OCI-M1 (cell line): ENCODE results near the gene CBLB.

Source experiments
- DNase-seq: peaks from one replicate; lab custom pipeline; 2025; lab: John Stamatoyannopoulos, UW

The CBLB gene

DNA sequence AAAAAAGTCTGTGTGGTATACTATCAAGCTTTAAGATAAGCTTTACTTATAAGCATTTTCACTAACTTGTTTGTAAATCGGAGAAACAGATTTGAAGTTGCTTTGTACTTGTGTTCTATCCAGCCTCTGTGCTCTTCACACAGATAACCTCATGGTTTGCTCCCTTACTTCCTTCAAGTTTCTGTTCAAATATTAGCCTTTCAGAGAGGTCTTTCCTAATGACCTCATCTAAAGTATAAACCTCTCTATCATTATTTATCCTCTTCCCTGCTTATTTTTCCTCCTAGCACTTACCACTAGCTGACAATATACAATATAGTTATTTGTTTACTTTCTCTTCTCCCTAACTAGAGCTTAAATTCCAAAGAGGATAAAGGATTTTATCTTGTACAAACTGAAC is 180.0 kb downstream of the CBLB start:
- no peak for DNase-seq

DNA sequence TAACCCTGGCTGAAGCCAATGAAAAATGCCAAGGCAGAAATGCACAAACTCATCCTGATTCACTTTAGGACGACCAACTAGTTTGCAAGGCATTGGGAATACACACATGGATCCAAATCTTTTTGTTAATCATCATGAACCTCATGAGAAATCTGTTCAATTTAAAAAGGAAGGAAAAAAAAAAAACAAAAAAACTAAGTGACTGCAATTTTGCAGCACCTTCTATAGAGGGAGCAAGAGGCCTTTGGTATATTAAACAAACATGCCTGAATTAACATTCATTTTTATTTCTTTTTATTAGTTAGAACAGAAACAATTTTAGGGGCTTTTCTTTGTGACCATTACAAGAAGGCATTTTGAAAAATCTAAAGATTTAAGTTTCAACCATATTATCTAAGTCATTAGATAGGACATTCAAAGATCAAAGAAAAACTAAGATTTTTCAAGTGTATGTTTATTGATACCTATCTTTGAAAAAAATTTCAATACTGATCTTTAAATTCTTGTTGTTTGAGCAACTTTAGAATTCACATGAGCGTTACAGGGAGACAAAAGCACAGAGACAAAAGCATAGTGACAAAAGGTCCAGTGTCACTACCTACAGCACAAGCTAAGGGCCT is 182.4 kb downstream of the CBLB start:
- peak; percentile 54 for DNase-seq

DNA sequence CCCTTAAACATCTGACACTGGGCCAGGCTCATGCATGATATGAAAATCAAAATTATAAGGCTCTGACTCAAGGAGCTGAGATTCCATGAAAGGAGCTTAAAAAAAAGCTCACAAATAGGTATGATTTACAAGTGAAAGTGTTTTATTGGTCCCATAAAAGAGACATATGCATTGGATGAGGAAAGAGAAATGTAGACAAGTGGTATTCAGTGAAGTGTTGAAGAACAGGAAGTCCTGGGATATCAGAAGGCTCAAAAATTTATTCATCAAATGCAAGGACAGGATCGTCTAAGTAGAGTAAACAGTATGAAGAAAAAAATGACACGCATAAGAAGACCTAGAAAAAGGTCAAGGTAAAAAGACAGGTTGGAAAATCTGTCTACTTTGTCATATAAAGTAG is 188.9 kb downstream of the CBLB start:
- DNase-seq, result no peak

GRCh38 chr3:105678017-105678416 is 190.8 kb downstream of the CBLB start:
- no peak for DNase-seq

DNA sequence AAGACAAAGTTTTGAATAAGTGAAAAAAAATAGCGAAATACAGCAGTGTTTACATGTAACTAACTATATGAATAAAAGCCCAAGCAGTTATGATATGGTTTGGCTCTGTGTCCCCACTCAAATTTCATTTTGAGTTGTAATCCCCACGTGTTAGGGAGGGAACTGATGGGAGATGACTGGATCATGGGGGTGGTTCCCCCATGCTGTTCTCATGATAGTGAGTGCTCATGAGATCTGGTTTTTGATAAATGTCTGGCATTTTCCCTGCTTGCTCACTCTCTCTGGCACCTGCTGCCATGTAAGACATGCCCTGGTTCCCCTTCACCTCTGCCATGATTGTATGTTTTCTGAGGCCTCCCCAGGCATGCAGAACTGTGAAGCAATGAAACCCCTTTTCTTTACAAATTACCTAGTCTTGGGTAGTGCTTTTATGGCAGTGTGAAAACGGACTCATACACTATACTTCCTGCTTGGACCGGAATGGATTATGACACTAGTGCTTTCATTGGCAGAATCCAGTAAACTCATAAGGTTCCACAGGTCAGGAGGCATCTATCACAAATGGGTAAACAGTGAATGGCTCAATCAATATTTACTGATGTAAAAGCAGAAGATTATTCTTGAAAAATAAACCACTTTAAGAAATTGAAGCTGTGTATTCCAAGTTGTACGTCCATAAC is 192.1 kb downstream of the CBLB start:
- no peak for DNase-seq

DNA sequence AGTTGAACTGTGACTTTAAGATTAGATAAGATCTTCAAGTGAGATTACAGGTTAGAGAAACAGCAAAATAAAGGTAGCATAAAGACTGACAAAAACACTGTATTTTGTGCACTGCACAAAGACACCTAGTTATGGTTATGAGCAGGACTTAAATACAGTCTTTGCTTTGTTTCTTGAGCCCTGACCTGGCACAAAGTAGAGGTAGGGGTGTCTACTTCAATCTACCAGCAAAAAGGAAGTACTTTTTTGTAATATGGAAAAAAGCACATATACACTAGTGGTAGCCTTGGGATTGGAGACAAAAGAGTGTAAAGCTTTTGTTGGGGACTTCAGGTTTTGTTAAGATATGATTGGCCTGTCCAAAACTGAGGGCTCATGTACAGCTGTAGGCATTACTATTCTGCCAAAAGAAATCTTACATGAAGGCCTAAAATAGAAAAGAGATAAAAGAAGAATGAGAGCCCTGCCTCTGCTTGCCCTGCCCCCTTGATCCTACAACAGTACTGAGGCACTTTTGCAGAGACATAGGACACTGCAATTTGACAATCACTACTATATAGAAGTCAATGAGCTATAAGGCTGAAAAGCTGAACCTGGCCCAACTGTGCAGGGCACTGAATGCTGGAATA is 194.3 kb downstream of the CBLB start:
- DNase-seq, result no peak

DNA sequence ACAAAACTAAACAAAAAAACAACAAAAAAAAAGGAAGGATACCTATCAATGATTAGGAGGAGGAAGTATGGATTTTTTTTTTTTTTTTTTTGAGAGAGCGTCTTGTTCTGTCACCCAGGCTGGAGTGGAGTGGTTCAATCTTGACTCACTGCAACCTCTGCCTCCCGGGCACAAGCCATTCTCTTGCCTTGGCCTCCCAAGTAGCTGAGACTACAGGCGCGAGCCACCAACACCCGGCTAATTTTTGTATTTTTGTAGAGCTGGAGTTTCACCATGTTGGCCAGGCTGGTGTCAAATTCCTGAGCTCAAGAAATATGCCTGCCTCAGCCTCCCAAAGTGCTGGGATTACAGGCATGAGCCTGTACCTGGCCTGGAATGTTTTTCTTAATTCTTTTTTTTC is 195.8 kb downstream of the CBLB start:
- DNase-seq, result no peak

- no peak for DNase-seq
Measured at GRCh38 chr3:105662306-105662705, 206.5 kb downstream of the CBLB start.

- DNase-seq, result no peak
Measured at GRCh38 chr3:105661461-105661860, 207.4 kb downstream of the CBLB start.

DNA sequence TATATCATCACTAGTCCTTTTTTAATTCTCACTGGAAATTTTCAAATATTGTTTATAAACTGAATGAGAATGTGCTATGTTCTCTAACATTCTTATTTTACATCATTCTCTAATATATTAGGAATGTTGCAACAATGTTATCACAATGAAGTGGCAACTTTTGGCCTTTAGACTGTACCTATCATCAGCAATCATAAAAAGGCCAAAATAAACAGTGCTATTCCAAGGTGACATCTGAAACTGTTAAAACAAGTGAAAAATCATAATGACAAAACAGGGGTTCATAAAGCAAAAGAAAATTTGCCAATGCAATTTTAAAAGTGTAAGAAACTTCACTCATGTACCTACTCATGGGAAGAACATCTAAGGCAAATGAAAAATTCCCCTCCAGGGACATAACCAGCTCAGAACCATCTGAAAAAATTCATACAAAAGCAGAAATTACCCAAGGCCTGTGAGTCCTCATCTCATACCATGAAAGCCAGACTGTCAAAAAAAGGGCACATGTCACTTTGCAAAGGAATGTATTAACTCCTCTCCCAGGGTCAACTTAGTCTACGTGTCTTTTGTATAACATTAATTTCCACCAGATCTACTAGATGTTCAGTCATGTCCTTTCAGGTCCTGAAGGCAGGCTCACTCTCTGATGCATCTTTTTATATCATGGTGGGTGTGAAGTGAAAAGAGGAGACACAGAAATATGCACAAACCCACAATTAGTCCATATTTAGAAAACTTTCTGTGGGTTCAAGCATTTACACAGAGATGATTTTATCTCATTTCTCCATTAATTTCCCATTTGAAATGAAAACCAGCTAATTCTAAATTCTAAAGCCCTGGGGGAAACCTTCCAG is 211.9 kb downstream of the CBLB start:
- no peak for DNase-seq

- DNase-seq, result no peak
Measured at GRCh38 chr3:105653868-105654267, 214.9 kb downstream of the CBLB start.

DNA sequence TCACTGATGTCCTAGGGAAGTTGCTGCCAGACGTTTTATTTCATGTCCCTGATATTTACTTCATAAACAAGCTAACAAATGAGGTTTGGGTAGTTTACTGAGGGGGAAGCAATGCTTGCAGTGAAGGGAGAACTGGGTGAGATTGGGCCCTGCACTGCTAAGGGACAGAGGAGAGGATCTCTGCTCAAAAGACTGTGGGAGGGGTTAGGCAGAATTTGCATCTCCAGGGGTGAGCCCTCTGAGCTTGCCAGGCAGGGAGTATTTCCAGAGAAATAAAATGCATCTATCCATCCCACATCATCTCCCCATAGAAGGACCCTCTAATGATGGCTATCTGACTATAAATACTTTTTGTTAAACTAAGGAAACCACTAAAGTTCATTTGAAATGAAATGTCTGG is 215.6 kb downstream of the CBLB start:
- no peak for DNase-seq

GRCh38 chr3:105649480-105649879 is 219.3 kb downstream of the CBLB start:
- DNase-seq, result peak; percentile 81

DNA sequence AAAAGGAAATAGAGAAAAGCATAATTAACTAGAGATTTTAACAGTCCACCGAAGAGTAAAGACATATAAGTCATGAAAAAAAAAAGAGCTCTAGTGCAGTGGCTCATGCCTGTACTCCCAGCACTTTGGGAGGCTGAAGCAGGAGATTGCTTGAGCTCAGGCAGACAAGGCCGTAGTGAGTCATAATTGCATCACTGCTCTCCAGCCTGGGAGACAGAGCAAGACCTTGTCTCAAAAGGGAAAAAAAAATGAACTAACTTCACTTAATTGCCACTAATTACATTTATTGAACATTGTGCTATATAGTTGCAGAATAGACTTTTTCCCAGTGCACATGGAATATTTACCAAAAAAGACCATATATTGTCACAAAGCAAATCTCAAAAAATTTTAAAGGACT is 221.8 kb downstream of the CBLB start:
- peak; percentile 89 for DNase-seq

DNA sequence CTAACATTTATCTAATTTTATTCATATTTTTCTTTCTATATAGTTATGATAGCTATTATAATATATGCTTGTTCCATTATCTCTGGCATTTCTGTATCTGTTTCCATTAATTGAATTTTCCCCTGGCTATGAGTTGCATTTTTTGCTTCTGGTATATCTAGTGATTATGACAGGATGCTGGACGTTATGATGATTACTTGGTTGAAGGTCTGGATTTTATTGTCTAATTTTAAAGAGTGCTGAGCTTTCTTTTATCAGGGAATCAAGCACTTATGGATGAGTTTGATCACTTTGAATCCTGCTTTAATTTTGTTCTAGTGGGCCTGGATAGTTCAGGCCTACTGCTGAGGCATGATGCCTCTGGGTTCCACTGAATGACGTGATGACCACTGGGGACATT is 229.7 kb downstream of the CBLB start:
- DNase-seq, result no peak

DNA sequence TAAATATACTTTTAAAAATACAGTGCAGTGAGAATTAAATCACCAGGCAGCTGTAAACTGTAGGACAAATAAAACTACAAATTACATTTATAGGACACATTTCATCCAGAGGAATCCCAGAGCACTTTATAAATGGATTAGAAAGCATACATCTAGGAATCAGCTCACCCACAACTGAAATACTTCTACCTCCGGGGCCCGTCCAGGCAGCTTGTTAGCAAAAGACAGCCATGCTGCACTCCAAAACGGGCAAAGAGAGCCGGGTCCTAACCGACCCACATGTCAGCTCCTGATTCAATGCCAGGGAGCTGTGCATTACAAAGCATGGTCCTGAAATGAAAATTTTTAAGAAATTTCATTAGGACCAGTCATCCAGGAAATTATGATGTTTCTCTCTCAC is 234.1 kb downstream of the CBLB start:
- DNase-seq, result no peak

DNA sequence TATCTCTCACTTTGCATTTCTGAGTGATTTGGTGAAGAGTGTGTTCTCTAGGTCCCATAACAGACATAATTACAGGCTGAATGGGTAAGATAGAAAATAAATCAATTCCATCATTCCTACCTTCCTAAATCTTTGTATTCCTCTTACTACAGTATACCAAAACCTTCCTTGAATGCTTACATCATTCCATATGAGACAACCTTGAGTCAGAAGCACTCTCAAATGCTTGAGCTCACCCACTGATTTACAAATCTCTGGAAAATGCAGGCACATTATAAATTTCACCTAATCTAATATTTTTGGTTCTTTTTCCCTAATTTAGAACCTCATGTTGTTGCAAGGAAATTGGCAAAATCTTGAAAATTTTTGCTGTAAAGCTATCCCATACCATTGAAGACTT is 239.1 kb downstream of the CBLB start:
- no peak for DNase-seq

DNA sequence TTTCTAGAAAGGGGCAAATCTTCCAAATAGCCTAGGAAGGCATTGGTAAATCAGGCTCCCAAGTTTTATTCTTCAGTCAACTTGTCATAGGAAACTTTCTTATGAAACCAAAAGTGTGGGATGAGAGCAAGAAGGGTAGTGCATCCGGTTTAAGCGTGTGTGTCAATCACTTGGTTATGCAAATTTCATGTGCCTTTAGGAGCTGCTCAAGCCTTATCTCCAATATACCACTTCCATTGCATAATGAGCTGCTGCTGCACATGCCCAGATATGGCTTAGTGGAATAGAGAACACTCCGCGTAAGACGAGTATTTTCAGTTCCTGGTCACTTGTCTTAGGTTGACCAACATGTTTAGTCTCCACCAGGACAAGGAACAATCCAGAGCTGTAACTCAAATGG is 242.1 kb downstream of the CBLB start:
- DNase-seq, result peak; percentile 93

DNA sequence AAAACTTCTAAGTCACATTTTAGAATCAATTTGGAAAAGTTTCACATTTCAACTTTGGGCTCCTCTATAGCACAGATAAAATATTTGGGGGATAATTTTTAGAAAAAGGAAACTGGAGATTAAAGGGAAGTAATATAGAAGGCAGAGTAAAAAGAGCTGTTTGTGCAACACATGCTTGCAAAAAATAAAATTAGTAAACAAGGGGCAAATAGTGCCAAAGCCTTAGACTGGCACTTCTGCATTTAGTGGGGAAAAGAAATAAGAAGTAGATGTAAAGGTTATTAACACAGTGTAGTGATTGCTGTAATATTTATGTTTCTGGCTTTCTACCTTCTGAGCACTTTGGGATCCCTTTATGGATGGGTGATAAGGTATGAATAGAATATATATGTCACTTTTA is 246.6 kb downstream of the CBLB start:
- DNase-seq, result no peak

GRCh38 chr3:105620236-105620635 is 248.6 kb downstream of the CBLB start:
- DNase-seq, result no peak

GRCh38 chr3:105619651-105620050 is 249.2 kb downstream of the CBLB start:
- DNase-seq, result no peak

GRCh38 chr3:105618556-105618955 is 250.3 kb downstream of the CBLB start:
- no peak for DNase-seq
